Measurements from ENCODE around the gene BIRC5. TPM values are rescaled to one million over a fixed set of nuclear protein-coding genes. Genes with fewer than 3 reads are reported as not detected.

The BIRC5 gene
- polyA plus RNA-seq, 1 donor (not counting 4 experiments of a cell fraction or from before 2014, with no cell fraction given), result 11.5 TPM

DNA sequence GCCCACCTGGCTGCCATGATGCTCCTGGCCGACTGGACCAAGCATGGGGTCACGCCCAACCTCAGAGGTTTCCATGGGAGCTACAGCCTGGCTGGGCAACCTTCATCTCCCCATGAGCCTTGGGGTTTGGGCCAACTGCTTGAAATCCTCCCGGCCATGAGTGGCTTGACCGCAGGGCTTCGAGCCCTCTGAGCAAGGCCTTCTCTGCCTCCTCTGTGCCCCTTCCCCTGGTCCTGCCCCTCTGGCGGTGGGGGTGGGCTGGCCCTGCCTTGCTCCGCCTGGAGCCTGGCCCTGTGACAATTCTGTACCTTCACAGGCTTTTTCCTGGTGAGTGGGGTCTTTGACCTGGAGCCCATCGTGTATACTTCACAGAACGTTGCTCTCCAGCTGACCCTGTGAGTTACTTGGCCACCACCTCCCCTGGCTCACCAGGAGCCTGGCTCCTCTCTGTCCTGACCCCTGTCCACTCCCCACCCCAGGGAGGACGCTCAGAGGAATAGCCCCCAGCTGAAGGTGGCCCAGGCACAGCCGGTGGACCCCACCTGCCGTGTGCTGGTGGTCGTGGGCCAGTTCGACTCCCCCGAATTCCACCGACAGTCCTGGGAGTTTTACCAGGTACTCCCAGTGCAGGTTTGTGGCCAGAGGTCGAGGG is 8.8 kb upstream of the BIRC5 start:
- Histone ChIP-seq H4K20me1 (ENCODE audit: control insufficient read depth, extremely low read depth, insufficient read depth, low read length) (no peaks in the 10 kb centered on the region), H3K27ac (ENCODE audit: control insufficient read depth, insufficient read depth, low read length) (no peak overlapping the region), H3K79me2 (ENCODE audit: control insufficient read depth, insufficient read depth, low read length) (no peaks in the 10 kb centered on the region), H3K4me3 (ENCODE audit: control insufficient read depth in 2 of 3, extremely low read depth in 1 of 3, insufficient read depth in 2 of 3, low read depth in 1 of 3, low read length in 3 of 3) (no peak overlapping the region), H3K9me3 (ENCODE audit: control insufficient read depth, low read depth, low read length) (no peaks in the 10 kb centered on the region), H3K4me2 (ENCODE audit: control insufficient read depth, extremely low read depth, insufficient read depth, low read depth, low read length) (no peak overlapping the region), H3K27me3 (ENCODE audit: control insufficient read depth, extremely low read depth, insufficient read depth, low read length) (no peaks in the 10 kb centered on the region), H3K9ac (ENCODE audit: control insufficient read depth, extremely low read depth, insufficient read depth, low read length) (no peak overlapping the region), H2AFZ (ENCODE audit: control insufficient read depth, low read length) (no peak overlapping the region), H3K36me3 (ENCODE audit: control insufficient read depth in 2 of 2, extremely low read depth in 1 of 2, insufficient read depth in 2 of 2, low read length in 2 of 2) (peaks cover 0 to 13% of the 10 kb centered on the region in 2 experiments), H3K9me1 (ENCODE audit: control insufficient read depth, extremely low read depth, insufficient read depth, low read length) (no peaks in the 10 kb centered on the region), H3K4me1 (ENCODE audit: control insufficient read depth, extremely low read depth, insufficient read depth, low read length) (no peaks in the 10 kb centered on the region)
- no peak for TF ChIP-seq CTCF (optimal IDR thresholded peaks at IDR 0.05 in 1 of 3, IDR thresholded peaks at IDR 0.05 in 1 of 3, conservative IDR thresholded peaks at IDR 0.05 in 1 of 3; ENCODE audit: extremely low read depth in 1 of 3, insufficient read depth in 2 of 3, low read length in 3 of 3)
- no peak for TF ChIP-seq EZH2 (IDR thresholded peaks at IDR 0.05; ENCODE audit: low read length)
- FAIRE-seq (no peak), DNase-seq (ENCODE audit: low read depth, low spot score) (no peak)
- dilution Hi-C loops (cut with MboI; ENCODE audit: extremely low pct_ligation_motif_present, low sequenced_read_pairs), result no loop called here

GRCh38 chr17:78206298-78206697 is 7.8 kb upstream of the BIRC5 start:
- no peaks in the 10 kb centered on the region for H3K79me2 ChIP-seq (ENCODE audit: control insufficient read depth, insufficient read depth, low read length)
- no peak for FAIRE-seq
- dilution Hi-C loops (cut with MboI; ENCODE audit: extremely low pct_ligation_motif_present, low sequenced_read_pairs), result no loop called here

More at GRCh38 chr17:78206298-78206697, 7.8 kb upstream of the BIRC5 start:
- Histone ChIP-seq H2AFZ (ENCODE audit: control insufficient read depth, low read length) (no peak overlapping the region), H3K36me3 (ENCODE audit: control insufficient read depth in 2 of 2, extremely low read depth in 1 of 2, insufficient read depth in 2 of 2, low read length in 2 of 2) (peaks cover 0 to 13% of the 10 kb centered on the region in 2 experiments), H3K9me3 (ENCODE audit: control insufficient read depth, low read depth, low read length) (no peaks in the 10 kb centered on the region), H3K4me1 (ENCODE audit: control insufficient read depth, extremely low read depth, insufficient read depth, low read length) (no peaks in the 10 kb centered on the region), H3K27ac (ENCODE audit: control insufficient read depth, insufficient read depth, low read length) (no peak overlapping the region), H3K4me3 (ENCODE audit: control insufficient read depth in 2 of 3, extremely low read depth in 1 of 3, insufficient read depth in 2 of 3, low read depth in 1 of 3, low read length in 3 of 3) (no peak overlapping the region), H4K20me1 (ENCODE audit: control insufficient read depth, extremely low read depth, insufficient read depth, low read length) (no peaks in the 10 kb centered on the region), H3K9me1 (ENCODE audit: control insufficient read depth, extremely low read depth, insufficient read depth, low read length) (no peaks in the 10 kb centered on the region), H3K4me2 (ENCODE audit: control insufficient read depth, extremely low read depth, insufficient read depth, low read depth, low read length) (no peak overlapping the region), H3K9ac (ENCODE audit: control insufficient read depth, extremely low read depth, insufficient read depth, low read length) (no peak overlapping the region), H3K27me3 (ENCODE audit: control insufficient read depth, extremely low read depth, insufficient read depth, low read length) (no peaks in the 10 kb centered on the region)
- TF ChIP-seq CTCF (optimal IDR thresholded peaks at IDR 0.05 in 1 of 3, IDR thresholded peaks at IDR 0.05 in 1 of 3, conservative IDR thresholded peaks at IDR 0.05 in 1 of 3; ENCODE audit: extremely low read depth in 1 of 3, insufficient read depth in 2 of 3, low read length in 3 of 3) (peak in 1 of 3 experiments; percentile 13), EZH2 (IDR thresholded peaks at IDR 0.05; ENCODE audit: low read length) (no peak)
- DNase-seq (ENCODE audit: low read depth, low spot score), result no peak

Data from keratinocyte (primary cell).